Mucosa of descending colon (tissue), 3 donors: ENCODE data around the gene KRT75. TPM values are rescaled to one million over a fixed set of nuclear protein-coding genes. Genes with fewer than 3 reads are reported as not detected.
A peak's percentile ranks its signal among the peaks of the same experiment; 100 is the strongest.

ENCODE experiments used
- ATAC-seq: fragments of 200-7000 bp; cut with Tn5 transposase; one replicate; pipeline ENCODE4 v1.9.1; 2020; ENCODE audit warnings: mild to moderate bottlenecking, moderate library complexity
- DNase-seq, 3 donors: peaks; one replicate each; pipeline ENCODE4 v3.0.0-alpha.2; 2020
- H3K36me3 ChIP-seq: fragments of 200-600 bp; one replicate; pipeline ENCODE4 v1.8.0; 2021; ENCODE audit warnings: low read depth, mild to moderate bottlenecking
- H3K4me1 ChIP-seq: fragments of 200-600 bp; one replicate; pipeline ENCODE4 v1.8.0; 2021; ENCODE audit warnings: low read depth, mild to moderate bottlenecking
- H3K4me3 ChIP-seq: fragments of 200-600 bp; one replicate; pipeline ENCODE4 v1.8.0; 2021; ENCODE audit warnings: mild to moderate bottlenecking
- H3K9me3 ChIP-seq: fragments of 200-600 bp; one replicate; pipeline ENCODE4 v1.8.0; 2021; ENCODE audit warnings: mild to moderate bottlenecking
- CTCF ChIP-seq: fragments of 200-600 bp; IDR thresholded peaks from one replicate; pipeline ENCODE4 v1.8.0; 2022; ENCODE audit warnings: antibody characterized with exemption, mild to moderate bottlenecking
- intact Hi-C, 2 donors: fragments of 100-400 bp; cut with DNase I in 1 of 2; cut with micrococcal nuclease in 1 of 2; formaldehyde crosslinking; loops; one replicate each; pipeline versions ENCODE4 v1.11.0 to v1.11.1; 2022; cut with DNase I, micrococcal nuclease
- long read RNA-seq, 2 donors: library from polyadenylated mRNA; unstranded; transcript quantifications; one replicate each; pipeline ENCODE4 v2.0.0, GENCODE V29; 2019 to 2021
- total RNA-seq, 3 donors: library from RNA; stranded (reverse); fragmentation: NEBNext Ultra II Directional in 2 of 3; extraction: Animal tissue kit (Norgen Biotek cat#: 25700) in 2 of 3; gene quantifications; one replicate each; pipeline versions ENCODE4 v1.2.1 to v1.2.4, GENCODE V29; 2021 to 2023
- donor health status: DM: no; HTN: no; CAD: no; lungs with moderate emphysema.
- donor health status: DM: no; HTN: no; CAD: no.
- donor health status: DM: no; HTN: yes; CAD: no.

KRT75 gene
- total RNA-seq: not detected
- long read RNA-seq, donor 1: 0 reads
- long read RNA-seq, donor 2: 0 reads

- Histone ChIP-seq H3K9me3 (no peaks in the 10 kb centered on the region), H3K36me3 (no peaks in the 10 kb centered on the region), H3K4me3 (no peak within 1 kb of the TSS), H3K4me1 (peaks cover 8% of the 10 kb centered on the region)
- intact Hi-C loops: no loop called here
- no peak for TF ChIP-seq CTCF
- ATAC-seq: no peak
- peak in 2 of 3 donors; percentile 31 to 47 for DNase-seq
These were observed at the start of gene KRT75 for GRCh38 chr12:52434081-52434733. Gene KRT75, minus strand, starts transcription at chr12:52434371. Its CDS starts 67 bp downstream, at chr12:52434304.

GRCh38 chr12:52480073-52480472 is 45.9 kb upstream of the KRT75 start:
- no peak for DNase-seq
- H3K4me1 ChIP-seq: no peaks in the 10 kb centered on the region
- no peaks in the 10 kb centered on the region for H3K36me3 ChIP-seq
- no peak for ATAC-seq
- intact Hi-C loops: no loop called here
- H3K9me3 ChIP-seq: no peaks in the 10 kb centered on the region
- no peak overlapping the region for H3K4me3 ChIP-seq
- no peak for TF ChIP-seq CTCF

- no peak for TF ChIP-seq CTCF
- Histone ChIP-seq H3K9me3 (no peaks in the 10 kb centered on the region), H3K36me3 (no peaks in the 10 kb centered on the region), H3K4me3 (no peak overlapping the region), H3K4me1 (no peaks in the 10 kb centered on the region)
- ATAC-seq (no peak), DNase-seq (no peak)
- intact Hi-C loops: no loop called here
These were observed 43.5 kb upstream of the KRT75 start for GRCh38 chr12:52477651-52478050.

GRCh38 chr12:52474212-52474611 is 40.0 kb upstream of the KRT75 start:
- DNase-seq (no peak), ATAC-seq (no peak)
- Histone ChIP-seq H3K4me3 (no peak overlapping the region), H3K9me3 (no peaks in the 10 kb centered on the region), H3K36me3 (no peaks in the 10 kb centered on the region), H3K4me1 (no peaks in the 10 kb centered on the region)
- no peak for TF ChIP-seq CTCF
- intact Hi-C loops: no loop called here

- DNase-seq (no peak), ATAC-seq (peak; percentile 77)
- H3K9me3 ChIP-seq: no peaks in the 10 kb centered on the region
- no peak for TF ChIP-seq CTCF
- H3K4me1 ChIP-seq: no peaks in the 10 kb centered on the region
- intact Hi-C loops: no loop called here
- no peak within 1 kb of the TSS for H3K4me3 ChIP-seq
- H3K36me3 ChIP-seq: no peaks in the 10 kb centered on the region
These were observed 39.6 kb upstream of the KRT75 start, which contains the start of gene KRT6C for GRCh38 chr12:52473768-52474167. Gene KRT6C, minus strand, starts transcription at chr12:52473805. Its CDS starts 68 bp downstream, at chr12:52473737.

- no peaks in the 10 kb centered on the region for H3K36me3 ChIP-seq
- no peak for TF ChIP-seq CTCF
- no peaks in the 10 kb centered on the region for H3K4me1 ChIP-seq
- no peak for ATAC-seq
- intact Hi-C loops: no loop called here
- no peak overlapping the region for H3K4me3 ChIP-seq
- H3K9me3 ChIP-seq: no peaks in the 10 kb centered on the region
- DNase-seq: no peak
These were observed 35.7 kb upstream of the KRT75 start for GRCh38 chr12:52469853-52470252.
